ENCODE measurements around the gene SDHAF4.
"Not testable (repeated sequence)": the region's sequence is repeated elsewhere in the genome, so short reads cannot be mapped to it uniquely, and the experiment has no call there.

Gene SDHAF4

DNA sequence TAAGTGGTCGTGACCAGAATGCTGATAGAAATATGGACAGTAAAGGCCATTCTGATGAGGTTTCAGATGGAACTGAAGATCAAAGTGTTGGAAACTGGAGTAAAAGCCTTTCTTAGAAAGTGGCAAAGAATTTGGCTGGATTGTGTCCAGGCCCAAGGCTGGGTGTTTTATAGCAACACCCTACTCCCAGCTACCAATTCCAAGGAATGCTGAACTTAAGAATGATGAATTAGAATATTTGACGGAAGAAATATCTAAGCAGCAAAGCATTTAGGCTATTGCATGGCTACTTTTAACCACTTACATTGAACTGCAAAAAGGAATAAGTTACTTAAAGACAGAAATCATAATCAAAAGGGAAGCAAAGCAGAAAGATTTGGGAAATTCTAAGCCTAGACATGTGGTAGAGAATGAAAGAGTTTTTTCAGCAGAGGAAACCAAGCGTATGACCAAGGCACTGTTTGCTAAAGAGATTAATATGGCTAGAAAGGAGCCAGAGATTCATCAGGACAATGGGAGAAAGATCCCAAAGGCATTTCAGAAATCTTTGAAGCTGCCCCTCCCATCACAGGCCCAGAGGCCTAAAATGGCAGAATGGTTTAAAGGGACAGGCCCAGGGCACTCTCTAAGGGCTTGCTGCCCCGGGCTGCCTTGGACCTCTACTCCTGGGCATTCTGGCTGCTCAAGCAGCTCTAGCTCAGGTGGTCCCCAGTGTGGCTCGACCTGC is 25.8 kb downstream of the SDHAF4 start:
- DNase-seq (ENCODE audit: low read depth in 2 of 3, low spot score in 1 of 3): no peak

DNA sequence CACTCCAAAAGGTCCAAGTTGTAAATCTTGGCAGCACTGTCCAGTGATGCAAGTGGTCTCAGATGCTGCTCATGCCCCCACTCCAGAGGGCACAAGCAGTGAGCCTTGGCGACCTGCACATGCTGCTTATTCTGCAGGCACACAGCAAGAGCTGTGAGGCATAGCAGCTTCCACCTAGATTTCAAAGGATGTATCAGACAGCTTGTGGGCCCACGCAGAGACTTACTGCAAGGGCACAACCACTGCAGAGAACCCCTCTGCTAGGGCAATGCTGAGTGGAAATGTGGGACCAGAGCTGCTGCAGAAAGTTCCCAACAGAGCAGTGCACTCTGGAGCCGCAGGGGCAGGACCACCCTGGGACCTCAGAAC is 26.4 kb downstream of the SDHAF4 start:
- no peak for DNase-seq (ENCODE audit: low read depth in 2 of 3, low spot score in 1 of 3)

DNA sequence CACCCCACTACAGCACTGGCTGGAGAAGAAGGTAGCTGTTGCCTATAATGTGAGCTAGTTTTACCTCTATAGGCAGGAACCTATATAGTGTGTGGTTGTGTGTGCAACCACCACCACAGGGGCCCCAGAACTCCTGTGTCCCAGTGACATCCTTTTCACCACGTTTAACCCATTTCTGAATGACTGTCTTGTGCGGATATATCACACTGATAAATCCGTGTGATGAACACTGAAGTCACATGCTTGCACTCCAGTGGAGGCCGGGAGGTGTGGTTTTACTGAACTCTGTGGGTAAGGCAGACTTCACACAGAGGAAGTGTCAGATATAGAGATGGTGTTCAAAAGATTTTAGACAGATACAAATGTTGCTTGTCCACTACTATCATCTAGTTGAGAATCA is 32.5 kb downstream of the SDHAF4 start:
- peak in 1 of 3 donors; percentile 1 for DNase-seq (ENCODE audit: low read depth in 2 of 3, low spot score in 1 of 3)

- no peak for DNase-seq (ENCODE audit: low read depth in 2 of 3, low spot score in 1 of 3)
Observed at GRCh38 chr6:70601014-70601413, 34.3 kb downstream of the SDHAF4 start.

DNA sequence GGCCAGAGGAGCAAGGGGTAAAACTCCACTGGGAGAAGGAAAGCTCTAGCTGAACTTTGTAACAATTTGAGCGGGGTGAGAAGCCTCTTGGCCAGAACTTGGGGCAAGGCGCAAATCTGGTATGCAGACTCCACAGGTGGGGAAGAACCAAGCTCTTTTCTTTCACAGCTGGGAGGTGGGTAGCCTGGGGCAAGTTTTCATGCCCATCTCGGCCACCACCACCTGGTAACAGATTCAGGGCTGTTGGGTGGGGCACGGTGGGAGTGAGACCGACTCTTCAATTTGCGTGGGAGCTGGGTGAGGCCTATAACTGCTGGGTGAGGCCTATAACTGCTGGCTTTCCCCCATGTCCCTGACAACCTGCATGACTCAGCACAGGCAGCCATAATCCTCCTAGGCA is 37.5 kb downstream of the SDHAF4 start:
- no peak for DNase-seq (ENCODE audit: low read depth in 2 of 3, low spot score in 1 of 3)

- DNase-seq (ENCODE audit: low read depth in 2 of 3, low spot score in 1 of 3): not testable (repeated sequence)
Observed at GRCh38 chr6:70607371-70607770, 40.6 kb downstream of the SDHAF4 start.

DNA sequence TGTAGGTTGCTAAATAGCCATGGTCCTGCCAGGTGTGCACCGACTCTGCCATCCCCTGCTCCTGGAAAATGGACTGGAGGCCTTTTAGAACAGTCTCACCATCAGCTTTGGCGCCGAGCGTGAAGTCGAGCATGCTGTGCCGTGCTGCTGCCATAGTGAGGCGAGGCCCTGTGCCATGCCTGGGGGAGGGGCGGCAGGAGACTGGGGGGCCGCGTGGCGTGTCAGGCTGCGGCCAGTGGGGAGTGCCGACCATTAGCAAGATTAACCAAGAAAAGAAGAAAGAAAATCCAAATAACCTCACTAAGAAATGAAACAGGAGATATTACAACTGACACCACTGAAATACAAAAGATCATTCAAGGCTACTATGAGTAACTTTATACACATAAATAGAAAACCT is 42.5 kb downstream of the SDHAF4 start:
- DNase-seq (ENCODE audit: low read depth in 2 of 3, low spot score in 1 of 3): not testable (repeated sequence)

GRCh38 chr6:70616728-70617260 is 50.1 kb downstream of the SDHAF4 start:
- DNase-seq (ENCODE audit: low read depth in 2 of 3, low spot score in 1 of 3): no peak

DNA sequence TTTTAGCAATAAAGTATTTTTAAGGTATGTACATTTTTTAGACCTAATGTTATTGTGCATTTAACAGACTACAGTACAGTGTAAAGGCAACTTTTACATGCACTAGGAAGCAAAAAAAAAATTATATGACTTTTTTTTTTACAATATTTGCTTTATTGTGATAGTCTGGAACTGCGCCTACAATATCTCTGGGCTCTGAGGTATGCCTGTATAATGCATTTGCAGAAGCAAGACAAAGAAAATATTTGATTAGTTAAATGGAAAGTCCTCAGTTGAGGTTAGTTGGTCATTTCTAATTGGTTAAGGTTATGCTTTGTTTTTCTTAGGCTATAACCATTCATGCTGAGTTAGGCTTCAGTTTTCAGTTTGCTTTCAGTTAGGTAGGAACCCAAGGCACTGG is 54.0 kb downstream of the SDHAF4 start:
- no peak for DNase-seq (ENCODE audit: low read depth in 2 of 3, low spot score in 1 of 3)

- no peak for DNase-seq (ENCODE audit: low read depth in 2 of 3, low spot score in 1 of 3)
Observed at GRCh38 chr6:70622461-70622860, 55.7 kb downstream of the SDHAF4 start.

DNA sequence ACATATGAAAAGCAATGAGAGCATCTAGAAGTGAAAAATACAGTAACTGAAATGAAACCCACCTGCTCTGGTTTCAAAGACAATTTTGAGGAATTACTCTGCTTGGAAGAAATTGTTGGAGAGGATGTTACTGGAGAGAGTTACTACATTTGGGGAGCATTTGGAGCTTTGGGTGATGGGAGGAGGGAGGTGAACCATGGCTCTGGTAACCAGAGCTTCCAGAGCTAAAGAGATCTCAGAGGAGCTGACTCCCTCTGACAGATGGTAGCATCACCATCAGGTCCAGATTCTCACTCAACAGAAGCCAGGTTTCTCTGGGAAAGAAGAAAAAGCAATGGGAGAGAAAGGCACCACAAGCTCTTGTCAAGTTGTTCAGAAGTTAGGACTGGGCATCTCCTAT is 58.7 kb downstream of the SDHAF4 start:
- no peak for DNase-seq (ENCODE audit: low read depth in 2 of 3, low spot score in 1 of 3)

GRCh38 chr6:70627500-70628254 is 60.9 kb downstream of the SDHAF4 start:
- DNase-seq (ENCODE audit: low read depth in 2 of 3, low spot score in 1 of 3): no peak

GRCh38 chr6:70629929-70630328 is 63.2 kb downstream of the SDHAF4 start:
- no peak for DNase-seq (ENCODE audit: low read depth in 2 of 3, low spot score in 1 of 3)

DNA sequence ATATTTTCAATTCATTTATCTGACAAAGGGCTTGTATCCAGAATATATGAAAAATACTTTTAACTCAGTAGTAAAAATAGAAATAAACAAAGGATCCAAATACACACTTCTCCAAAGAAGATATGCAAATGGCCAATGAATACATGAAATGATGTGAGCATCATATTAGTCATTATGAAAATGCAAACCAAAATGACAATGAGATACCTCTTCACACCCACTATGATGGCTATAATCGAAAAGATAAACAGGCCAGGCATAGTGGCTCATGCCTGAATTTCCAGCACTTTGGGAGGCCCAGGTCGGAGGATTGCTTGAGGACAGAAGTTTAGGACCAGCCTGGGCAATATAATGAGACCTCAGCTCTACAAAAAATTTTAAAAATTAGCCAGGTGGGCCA is 67.1 kb downstream of the SDHAF4 start:
- DNase-seq (ENCODE audit: low read depth in 2 of 3, low spot score in 1 of 3): no peak

GRCh38 chr6:70636596-70636995 is 69.9 kb downstream of the SDHAF4 start:
- no peak for DNase-seq (ENCODE audit: low read depth in 2 of 3, low spot score in 1 of 3)

DNA sequence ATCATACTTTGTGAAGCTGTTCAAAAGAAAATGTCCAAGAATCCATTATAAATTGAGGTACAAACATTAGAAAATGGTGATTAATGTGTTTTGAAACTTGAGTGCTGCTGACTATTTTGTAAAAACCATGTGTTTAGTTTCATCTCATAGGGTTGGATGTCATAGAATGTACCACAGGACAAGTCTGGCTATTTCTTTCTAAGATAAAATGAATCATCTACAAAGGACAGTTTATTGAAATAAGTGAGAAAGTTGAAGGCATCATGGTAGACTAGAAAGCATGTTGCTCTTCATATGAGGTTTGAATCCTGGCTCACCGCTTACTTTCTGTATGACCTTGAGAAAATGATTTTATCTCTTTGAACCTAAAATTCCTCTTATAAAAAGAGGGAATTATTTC is 71.7 kb downstream of the SDHAF4 start:
- DNase-seq (ENCODE audit: low read depth in 2 of 3, low spot score in 1 of 3): no peak

Data from stimulated activated CD4-positive, alpha-beta T cell treated with anti-CD3 and anti-CD28 coated beads, Interleukin-12 subunit alpha, Interleukin-12 subunit beta, amount 100 ng/mL, for 48 hours (primary cell).